ENCODE results near the gene TRIM5.
A peak's percentile ranks its signal among the peaks of the same experiment; 100 is the strongest.
"Not testable (repeated sequence)": the region's sequence is repeated elsewhere in the genome, so short reads cannot be mapped to it uniquely, and the experiment has no call there.

The TRIM5 gene

GRCh38 chr11:5684646-5685362 lies at the start of gene TRIM5:
TSS of gene TRIM5 (minus strand) at chr11:5685074. CDS start at chr11:5680177, 4,897 bp downstream.
- peak; percentile 67 for TF ChIP-seq CTCF (conservative IDR thresholded peaks at IDR 0.05)
- H3K27ac ChIP-seq, result peak within 1 kb of the TSS; percentile 62

GRCh38 chr11:5727691-5728090 lies 42.8 kb upstream of the TRIM5 start:
- no peak for TF ChIP-seq CTCF (conservative IDR thresholded peaks at IDR 0.05)
- no peak overlapping the region for H3K27ac ChIP-seq

- TF ChIP-seq CTCF (conservative IDR thresholded peaks at IDR 0.05), result no peak
- H3K27ac ChIP-seq, result no peak overlapping the region
These were observed 41.5 kb upstream of the TRIM5 start for GRCh38 chr11:5726351-5726750.

GRCh38 chr11:5722622-5723021 lies 37.7 kb upstream of the TRIM5 start:
- TF ChIP-seq CTCF (conservative IDR thresholded peaks at IDR 0.05), result no peak
- H3K27ac ChIP-seq, result no peak overlapping the region

GRCh38 chr11:5719703-5720495 lies 35.0 kb upstream of the TRIM5 start:
- H3K27ac ChIP-seq, result no peak overlapping the region
- TF ChIP-seq CTCF (conservative IDR thresholded peaks at IDR 0.05), result no peak

- H3K27ac ChIP-seq, result not testable (repeated sequence)
These were observed 31.6 kb upstream of the TRIM5 start for GRCh38 chr11:5716518-5716917.

- TF ChIP-seq CTCF (conservative IDR thresholded peaks at IDR 0.05), result no peak
- H3K27ac ChIP-seq, result no peak overlapping the region
These were observed 28.8 kb upstream of the TRIM5 start for GRCh38 chr11:5713695-5714094.

GRCh38 chr11:5712507-5712906 lies 27.6 kb upstream of the TRIM5 start:
- peak; percentile 70 for TF ChIP-seq CTCF (conservative IDR thresholded peaks at IDR 0.05)
- no peak overlapping the region for H3K27ac ChIP-seq

All from VCaP (cell line).